HG02852 (cell line): ENCODE data around the gene GALNT6.
"Not testable (repeated sequence)": the region's sequence is repeated elsewhere in the genome, so short reads cannot be mapped to it uniquely, and the experiment has no call there.

Experiments
- ATAC-seq: cut with Tn5 transposase; IDR thresholded peaks from one replicate; pipeline ENCODE4 v1.9.1; 2021; ENCODE audit warnings: mild to moderate bottlenecking, moderate library complexity; ENCODE audit not compliant: unreplicated experiment

Gene GALNT6

GRCh38 chr12:51324953-51325352 is 66.3 kb downstream of the GALNT6 start:
- ATAC-seq, result no peak

DNA sequence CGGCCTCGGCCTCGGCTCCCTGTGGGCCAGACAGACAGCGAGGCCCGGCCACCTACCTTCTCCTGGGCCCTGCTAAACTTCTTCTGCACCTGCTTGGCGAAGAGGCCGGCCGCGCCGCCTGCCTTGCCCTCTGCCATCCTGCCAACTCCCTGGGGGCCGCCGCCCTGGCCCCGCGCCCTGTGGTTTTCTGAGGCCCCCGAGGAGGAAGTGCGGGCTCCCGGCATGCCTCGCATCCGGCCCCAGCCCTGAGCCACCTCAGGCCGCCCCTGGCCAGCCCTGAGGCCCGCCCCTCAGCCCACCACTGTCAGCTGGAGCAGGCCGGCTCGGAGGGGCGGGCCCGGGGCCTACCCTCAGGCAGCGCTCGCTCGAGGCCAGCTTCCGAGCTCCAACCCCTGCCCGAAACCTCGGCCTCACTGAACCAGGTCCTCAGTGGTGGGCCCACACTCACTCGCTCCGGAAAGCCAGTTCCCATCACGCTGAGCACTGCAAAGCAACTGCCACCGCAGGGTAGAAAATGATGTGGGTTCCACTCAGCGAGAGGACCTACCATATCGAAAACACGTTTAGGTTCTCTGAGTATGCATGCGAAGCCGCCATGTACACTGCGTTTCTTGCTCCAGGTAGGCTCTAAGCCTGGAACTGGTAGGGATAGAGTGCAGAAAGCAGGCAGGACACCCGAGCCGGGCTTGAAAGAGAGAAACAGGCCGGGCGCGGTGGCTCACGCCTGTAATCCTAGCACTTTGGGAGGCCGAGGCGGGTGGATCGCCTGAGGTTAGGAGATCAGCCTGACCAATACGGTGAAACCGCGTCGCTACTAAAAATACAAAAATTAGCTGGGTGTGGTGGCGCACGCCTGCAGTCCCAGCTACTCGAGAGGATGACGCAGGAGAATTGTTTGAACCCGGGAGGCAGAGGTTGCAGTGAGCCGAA is 67.0 kb downstream of the GALNT6 start, which contains the start of gene BIN2:
BIN2 (minus strand) TSS at position 209 of the 930 bp plus-strand sequence; CDS start at position 137, 72 bp downstream.
- no peak for ATAC-seq

DNA sequence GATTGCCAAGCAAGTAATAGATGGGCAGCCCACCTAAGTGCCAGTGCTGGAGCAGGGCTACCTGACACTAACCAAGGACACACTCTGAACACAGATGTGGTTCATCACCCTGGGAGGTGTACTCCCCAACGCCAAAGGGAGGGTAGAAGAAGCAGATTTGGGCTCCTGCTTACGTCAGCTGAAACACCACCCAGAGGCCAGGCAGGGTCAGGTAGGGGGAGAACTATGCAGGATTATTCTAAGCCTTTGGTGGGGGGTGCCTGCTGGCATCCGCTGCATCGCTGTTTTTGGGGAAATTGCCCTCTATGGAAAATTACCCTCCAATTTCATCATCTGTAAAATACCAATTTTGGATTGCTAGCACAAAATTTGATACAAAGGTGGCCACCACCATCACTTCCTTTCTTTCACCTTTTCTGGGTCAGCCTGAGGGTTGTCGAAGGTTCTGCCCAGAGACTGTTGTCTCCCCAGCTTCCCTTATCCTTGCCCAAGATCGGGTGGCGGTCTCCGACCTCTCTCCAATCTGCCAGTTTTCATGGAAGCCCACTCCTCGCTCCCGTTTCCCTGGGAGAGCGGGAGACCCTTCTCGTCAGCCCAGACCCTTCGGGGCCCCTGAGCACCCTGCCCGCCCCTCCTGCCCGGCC is 67.8 kb downstream of the GALNT6 start:
- no peak for ATAC-seq

DNA sequence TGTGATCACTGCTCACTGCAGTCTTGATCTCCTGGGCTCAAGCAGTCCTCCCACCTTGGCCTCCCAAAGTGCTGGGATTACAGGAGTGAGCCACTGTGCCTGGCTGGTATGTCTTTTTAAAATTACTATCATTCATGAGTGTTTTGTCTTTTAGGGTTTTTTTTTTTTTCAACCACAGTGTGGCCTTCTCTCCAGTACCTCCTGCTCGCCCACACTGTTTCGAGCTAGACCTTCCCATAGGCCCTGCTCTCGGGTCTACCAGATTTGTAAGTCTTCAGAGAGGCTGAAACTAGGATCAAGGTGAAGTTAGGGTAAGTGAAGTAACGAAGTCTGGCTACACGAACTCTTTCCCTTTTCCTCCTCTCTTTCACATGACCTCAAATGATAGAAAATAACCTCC is 68.8 kb downstream of the GALNT6 start:
- ATAC-seq, result no peak

- ATAC-seq, result no peak
Measured at GRCh38 chr12:51321882-51322281, 69.3 kb downstream of the GALNT6 start.

DNA sequence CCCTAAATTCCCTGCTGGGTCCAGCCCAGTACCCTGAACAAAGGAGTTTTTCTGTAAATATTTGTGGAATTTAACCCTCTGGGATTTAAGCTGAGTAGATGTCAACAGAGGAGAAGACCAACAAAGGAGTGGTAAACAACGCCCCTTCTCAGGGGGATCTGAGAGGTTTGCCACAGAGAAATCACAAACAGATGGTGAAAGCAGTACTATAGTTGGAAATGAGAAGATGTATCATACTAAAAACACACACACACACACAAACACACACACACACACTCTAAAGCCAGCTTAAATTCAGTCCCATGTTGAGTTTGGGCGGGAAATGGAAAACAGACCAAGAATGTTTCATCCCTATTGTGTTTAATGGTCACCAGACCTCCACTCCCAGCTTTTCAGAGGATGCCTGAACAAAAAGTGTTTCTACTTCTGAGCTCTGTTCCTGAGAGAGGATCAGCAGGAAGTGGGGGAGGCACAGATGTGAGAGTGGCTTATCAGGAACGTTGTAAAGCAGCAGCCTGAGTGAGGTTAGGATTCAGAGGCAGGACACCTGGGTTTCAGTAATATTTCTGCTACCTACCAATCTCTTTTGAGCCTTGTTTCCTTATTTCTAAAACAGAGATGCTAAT is 70.4 kb downstream of the GALNT6 start:
- no peak for ATAC-seq

- ATAC-seq, result no peak
Measured at GRCh38 chr12:51320311-51320694, 70.9 kb downstream of the GALNT6 start.

DNA sequence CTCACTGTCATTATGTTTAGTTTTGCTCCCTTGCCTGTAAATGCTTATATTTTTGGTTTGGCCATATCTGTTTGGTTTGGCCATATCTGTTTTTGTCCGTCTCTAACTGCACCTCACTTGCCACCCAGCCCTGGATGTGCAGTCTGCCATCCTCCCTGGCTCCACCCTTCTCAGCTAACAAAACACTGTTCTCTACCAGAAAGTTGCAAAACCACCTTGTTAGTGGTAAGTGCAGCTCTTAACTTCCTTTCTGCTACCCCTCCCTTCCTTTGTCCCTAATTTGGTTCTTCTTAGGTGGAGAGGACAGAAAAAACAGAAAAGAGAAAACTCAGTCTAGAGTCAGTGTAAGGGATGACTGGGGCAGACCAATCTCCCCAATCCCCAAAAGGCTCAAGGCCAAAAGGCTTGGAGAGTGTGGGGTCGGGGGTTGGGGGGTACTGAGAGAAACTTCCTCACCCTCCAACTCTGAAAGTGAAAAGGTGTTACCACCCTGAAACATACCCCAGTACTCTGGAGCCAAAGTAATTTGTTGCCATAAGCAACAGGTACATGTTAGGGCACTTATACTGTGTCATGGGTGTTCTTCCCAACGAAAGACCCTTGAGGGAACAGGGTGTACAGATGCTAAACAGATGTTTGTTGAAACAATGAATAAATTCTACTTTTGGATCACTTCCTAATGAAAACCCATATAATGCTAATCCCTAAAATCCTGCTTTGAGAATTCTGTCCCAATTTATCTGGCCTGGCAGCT is 72.2 kb downstream of the GALNT6 start:
- ATAC-seq, result no peak

GRCh38 chr12:51318057-51318806 is 73.0 kb downstream of the GALNT6 start:
- ATAC-seq, result not testable (repeated sequence)

DNA sequence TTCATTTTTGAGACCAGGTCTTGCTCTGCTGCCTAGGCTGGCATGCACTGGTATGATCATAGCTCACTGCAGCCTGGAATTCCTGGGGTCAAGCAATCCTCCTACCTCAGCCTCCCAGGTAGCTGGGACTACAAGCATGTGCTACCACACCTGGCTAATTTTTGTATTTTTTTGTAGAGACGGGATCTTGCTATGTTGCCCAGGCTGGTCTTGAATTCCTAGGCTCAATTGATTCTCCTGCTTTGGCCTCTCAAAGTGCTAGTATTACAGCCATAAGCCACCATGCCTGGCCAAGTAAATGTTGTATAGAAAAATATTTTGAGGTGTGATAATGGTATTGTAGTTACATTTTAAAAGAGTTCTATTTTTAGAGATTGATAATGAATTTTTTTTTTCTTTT is 79.8 kb downstream of the GALNT6 start:
- ATAC-seq, result no peak

- ATAC-seq, result no peak
Measured at GRCh38 chr12:51307655-51308593, 83.3 kb downstream of the GALNT6 start.

GRCh38 chr12:51306507-51306906 is 84.7 kb downstream of the GALNT6 start:
- no peak for ATAC-seq
